ENCODE results near the gene EHMT2. TPM values are rescaled to one million over a fixed set of nuclear protein-coding genes. Genes with fewer than 3 reads are reported as not detected.

The EHMT2 gene
- total RNA-seq, 1 experiment from 2014 or later, result 84.0 TPM

DNA sequence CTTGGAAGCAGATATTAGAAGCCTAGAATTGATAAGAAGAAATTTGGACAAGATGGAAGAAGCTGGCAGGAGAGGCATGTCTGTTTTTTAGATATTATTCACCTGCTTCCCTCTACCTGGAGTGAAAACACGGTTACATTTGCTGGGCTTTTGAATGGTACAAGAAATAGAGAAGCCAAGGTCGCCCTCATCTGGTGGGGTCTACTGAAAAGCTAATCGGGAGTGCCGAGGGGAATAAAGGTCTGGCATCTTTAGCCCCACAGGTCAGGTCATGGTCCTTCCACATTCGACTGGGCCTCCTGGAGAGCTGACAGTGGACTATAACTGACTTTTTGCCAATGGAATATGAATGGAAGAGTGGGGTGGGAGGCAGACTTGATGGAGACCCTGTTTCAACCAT, 25.4 kb upstream of the EHMT2 start:
- H3K4me2 ChIP-seq (ENCODE audit: low read length), result no peak overlapping the region
- intact Hi-C loops (cut with micrococcal nuclease), result no loop called here

DNA sequence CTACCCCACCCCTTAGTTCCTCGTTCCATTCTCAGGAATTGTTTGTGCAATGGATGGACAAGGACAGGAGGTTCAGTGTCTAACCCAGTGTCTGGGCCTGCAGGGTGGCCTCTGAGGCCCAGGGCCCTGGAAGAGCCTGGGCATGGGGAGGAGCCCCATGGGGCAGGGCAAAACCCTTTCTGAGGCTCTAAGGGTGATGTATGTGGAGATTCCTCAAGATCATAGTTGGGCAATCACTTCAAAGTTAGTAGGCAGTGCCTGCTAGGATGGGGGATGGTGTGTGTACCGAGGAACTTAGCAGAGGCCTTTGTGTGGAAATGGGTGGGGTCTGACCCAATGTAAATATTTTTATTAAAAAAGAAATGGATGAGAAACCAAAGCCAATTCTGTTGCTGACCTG, 23.3 kb upstream of the EHMT2 start:
- no TSS peak for BruUV-seq (replicated peaks)
- H3K27me3 ChIP-seq (ENCODE audit: insufficient read depth, low read length), result no peaks in the 10 kb centered on the region
- H3K4me1 ChIP-seq (ENCODE audit: control insufficient read depth in 1 of 2, insufficient read depth in 2 of 2, low read length in 2 of 2), result peaks cover 0 to 1% of the 10 kb centered on the region in 2 experiments; a peak in 1 of 4 replicates
- H2AFZ ChIP-seq (ENCODE audit: low read depth, low read length, poor library complexity, severe bottlenecking), result no peak overlapping the region
- RAD21 ChIA-PET (ENCODE audit: low non-redundant PET in 1 of 2, low total read pairs in 2 of 2, uncharacterized antibody in 2 of 2, unreplicated experiment in 2 of 2), result no interaction called here
- H3K9me2 ChIP-seq (ENCODE audit: insufficient read depth), result no peaks in the 10 kb centered on the region
- intact Hi-C loops (cut with micrococcal nuclease), result no loop called here
- H3K79me2 ChIP-seq (ENCODE audit: insufficient read depth, low read length), result no peaks in the 10 kb centered on the region
- POLR2A ChIA-PET, result no interaction called here
- no peak for ATAC-seq
- no peak overlapping the region for H3K9ac ChIP-seq (ENCODE audit: low read length)
- H3K27ac ChIP-seq (ENCODE audit: low read depth, low read length), result no peak overlapping the region
- H4K20me1 ChIP-seq (ENCODE audit: insufficient read depth), result no peaks in the 10 kb centered on the region
- H3K4me3 ChIP-seq (replicated peaks in 1 of 2; ENCODE audit: low read depth in 1 of 2, low read length in 2 of 2), result no peak overlapping the region
- H3K36me3 ChIP-seq (ENCODE audit: control insufficient read depth in 1 of 2, insufficient read depth in 2 of 2, low read length in 2 of 2), result no peaks in the 10 kb centered on the region
- H3K9me3 ChIP-seq (ENCODE audit: control insufficient read depth in 1 of 2, insufficient read depth in 1 of 2, low read depth in 1 of 2, low read length in 2 of 2), result no peaks in the 10 kb centered on the region; a peak in 1 of 4 replicates
- DNase-seq (ENCODE audit: low read depth, low spot score), result no peak
- no peak overlapping the region for H3K4me2 ChIP-seq (ENCODE audit: low read length)
- CTCF ChIA-PET, result no interaction called here
- no peak for TF ChIP-seq POLR2AphosphoS5 (IDR thresholded peaks at IDR 0.05; ENCODE audit: low read depth, low read length)

More for the DNA sequence above, 25.4 kb upstream of the EHMT2 start:
- peak; percentile 42 for DNase-seq (ENCODE audit: low read depth, low spot score)
- RAD21 ChIA-PET (ENCODE audit: low non-redundant PET in 1 of 2, low total read pairs in 2 of 2, uncharacterized antibody in 2 of 2, unreplicated experiment in 2 of 2), result interaction anchor here in 1 of 2 experiments (0.6 kb wide), 1 partner anchor 284 kb away, joined by 3 read pairs; no protein-coding TSS in a partner anchor
- Histone ChIP-seq H3K4me1 (ENCODE audit: control insufficient read depth in 1 of 2, insufficient read depth in 2 of 2, low read length in 2 of 2) (no peaks in the 10 kb centered on the region), H2AFZ (ENCODE audit: low read depth, low read length, poor library complexity, severe bottlenecking) (no peak overlapping the region), H3K9ac (ENCODE audit: low read length) (no peak overlapping the region), H3K36me3 (ENCODE audit: control insufficient read depth in 1 of 2, insufficient read depth in 2 of 2, low read length in 2 of 2) (no peaks in the 10 kb centered on the region), H3K9me2 (ENCODE audit: insufficient read depth) (no peaks in the 10 kb centered on the region), H4K20me1 (ENCODE audit: insufficient read depth) (no peaks in the 10 kb centered on the region), H3K27me3 (ENCODE audit: insufficient read depth, low read length) (no peaks in the 10 kb centered on the region), H3K9me3 (ENCODE audit: control insufficient read depth in 1 of 2, insufficient read depth in 1 of 2, low read depth in 1 of 2, low read length in 2 of 2) (no peaks in the 10 kb centered on the region), H3K4me3 (replicated peaks in 1 of 2; ENCODE audit: low read depth in 1 of 2, low read length in 2 of 2) (no peak overlapping the region), H3K27ac (ENCODE audit: low read depth, low read length) (no peak overlapping the region), H3K79me2 (ENCODE audit: insufficient read depth, low read length) (no peaks in the 10 kb centered on the region)
- BruUV-seq (replicated peaks), result no TSS peak
- POLR2A ChIA-PET, result interaction anchor here (1.0 to 1.3 kb wide), 2 partner anchors 60 to 95 kb away, joined by 3 read pairs; partner anchors contain the start of genes HSPA1B and NEU1
- CTCF ChIA-PET, result interaction anchor here (0.7 to 1.3 kb wide), 6 partner anchors 29 to 153 kb away, joined by 3 to 6 read pairs (median 3); partner anchors contain the start of gene VARS1
- peak; percentile 68; the same call in 1 of the 2 replicates for ATAC-seq
- TF ChIP-seq, protein P1, sequence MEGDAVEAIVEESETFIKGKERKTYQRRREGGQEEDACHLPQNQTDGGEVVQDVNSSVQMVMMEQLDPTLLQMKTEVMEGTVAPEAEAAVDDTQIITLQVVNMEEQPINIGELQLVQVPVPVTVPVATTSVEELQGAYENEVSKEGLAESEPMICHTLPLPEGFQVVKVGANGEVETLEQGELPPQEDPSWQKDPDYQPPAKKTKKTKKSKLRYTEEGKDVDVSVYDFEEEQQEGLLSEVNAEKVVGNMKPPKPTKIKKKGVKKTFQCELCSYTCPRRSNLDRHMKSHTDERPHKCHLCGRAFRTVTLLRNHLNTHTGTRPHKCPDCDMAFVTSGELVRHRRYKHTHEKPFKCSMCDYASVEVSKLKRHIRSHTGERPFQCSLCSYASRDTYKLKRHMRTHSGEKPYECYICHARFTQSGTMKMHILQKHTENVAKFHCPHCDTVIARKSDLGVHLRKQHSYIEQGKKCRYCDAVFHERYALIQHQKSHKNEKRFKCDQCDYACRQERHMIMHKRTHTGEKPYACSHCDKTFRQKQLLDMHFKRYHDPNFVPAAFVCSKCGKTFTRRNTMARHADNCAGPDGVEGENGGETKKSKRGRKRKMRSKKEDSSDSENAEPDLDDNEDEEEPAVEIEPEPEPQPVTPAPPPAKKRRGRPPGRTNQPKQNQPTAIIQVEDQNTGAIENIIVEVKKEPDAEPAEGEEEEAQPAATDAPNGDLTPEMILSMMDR (IDR thresholded peaks at IDR 0.05 in 2 of 3, conservative IDR thresholded peaks at IDR 0.05 in 1 of 3; ENCODE audit: borderline replicate concordance in 1 of 3, insufficient read depth in 1 of 3, low read depth in 2 of 3, low read length in 2 of 3), result peak in 2 of 3 experiments; percentile 39 to 54; a peak in 4 of 6 replicates
- TF ChIP-seq EZH2phosphoT487 (IDR thresholded peaks at IDR 0.05; ENCODE audit: borderline replicate concordance), result no peak
- TF ChIP-seq RAD21 (IDR thresholded peaks at IDR 0.05; ENCODE audit: low read depth), result peak; percentile 77

Measured in HCT116 (cell line).